HG03558 (cell line): ENCODE results near the gene OSBPL8.

Experiments
- ATAC-seq: cut with Tn5 transposase; IDR thresholded peaks from one replicate; pipeline ENCODE4 v1.9.1; 2021; ENCODE audit warnings: moderate number of reproducible peaks; ENCODE audit not compliant: unreplicated experiment; ENCODE audit errors: extremely low read depth

Gene OSBPL8

DNA sequence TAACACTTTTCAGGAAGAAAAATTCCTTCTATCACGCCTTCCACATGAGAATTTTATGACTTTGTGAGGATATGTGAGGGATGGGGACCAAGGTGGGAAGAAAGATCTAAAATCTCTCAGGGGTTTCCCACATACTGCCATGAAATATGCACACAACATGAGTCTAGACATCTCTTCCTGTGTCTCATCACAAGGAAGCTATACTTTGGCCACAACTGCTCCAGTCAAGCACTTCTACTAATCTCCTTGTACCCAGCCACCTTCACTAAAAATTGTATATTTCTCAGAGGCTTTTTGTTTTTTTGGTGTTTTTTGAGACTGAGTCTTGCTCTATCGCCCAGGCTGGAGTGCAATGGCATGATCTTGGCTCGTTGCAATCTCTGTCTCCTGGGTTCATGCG lies 3.2 kb downstream of the OSBPL8 start:
- no peak for ATAC-seq

DNA sequence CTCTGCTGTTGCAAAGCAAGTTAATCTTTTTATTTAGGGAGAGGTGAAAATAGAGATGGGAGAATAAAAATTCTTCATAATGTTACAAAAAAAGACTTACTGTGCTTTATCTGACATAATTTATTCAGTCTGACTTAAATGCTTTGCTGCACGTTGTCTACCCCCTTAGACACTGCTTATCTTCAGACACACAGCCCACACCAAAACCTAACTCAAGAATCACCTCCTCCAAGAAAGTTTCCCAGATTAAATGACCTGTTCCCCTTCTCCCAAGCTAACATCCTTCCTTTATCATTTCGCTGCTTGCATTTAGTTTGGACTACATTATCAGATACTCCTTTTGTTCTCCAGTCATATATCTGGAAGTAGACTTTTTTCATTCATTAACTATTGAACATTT lies 3.8 kb downstream of the OSBPL8 start:
- no peak for ATAC-seq

DNA sequence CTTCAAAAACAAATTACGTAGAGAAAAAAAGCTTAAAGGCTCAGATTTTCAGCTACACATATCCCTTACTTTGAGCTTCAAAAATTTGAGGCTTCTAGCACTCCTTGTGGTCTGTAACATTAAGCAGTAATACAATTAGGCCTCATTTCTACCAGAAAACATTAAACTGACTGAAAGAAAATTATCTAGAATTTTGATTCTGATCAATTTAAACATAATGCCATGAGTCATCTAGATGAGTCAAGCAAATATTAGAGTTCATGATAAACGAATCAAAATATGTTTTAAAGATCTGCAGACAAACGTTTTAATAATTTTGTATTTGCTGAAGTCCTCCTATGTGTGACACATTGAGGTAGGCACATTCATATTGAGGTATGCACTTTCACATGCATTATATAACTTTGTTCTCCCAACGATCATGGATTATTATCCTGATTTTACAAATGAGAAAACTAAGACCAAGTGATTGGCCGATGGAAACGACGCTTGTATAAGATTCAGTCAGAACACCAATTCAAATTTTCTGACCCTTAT lies 4.3 kb downstream of the OSBPL8 start:
- ATAC-seq, result no peak

DNA sequence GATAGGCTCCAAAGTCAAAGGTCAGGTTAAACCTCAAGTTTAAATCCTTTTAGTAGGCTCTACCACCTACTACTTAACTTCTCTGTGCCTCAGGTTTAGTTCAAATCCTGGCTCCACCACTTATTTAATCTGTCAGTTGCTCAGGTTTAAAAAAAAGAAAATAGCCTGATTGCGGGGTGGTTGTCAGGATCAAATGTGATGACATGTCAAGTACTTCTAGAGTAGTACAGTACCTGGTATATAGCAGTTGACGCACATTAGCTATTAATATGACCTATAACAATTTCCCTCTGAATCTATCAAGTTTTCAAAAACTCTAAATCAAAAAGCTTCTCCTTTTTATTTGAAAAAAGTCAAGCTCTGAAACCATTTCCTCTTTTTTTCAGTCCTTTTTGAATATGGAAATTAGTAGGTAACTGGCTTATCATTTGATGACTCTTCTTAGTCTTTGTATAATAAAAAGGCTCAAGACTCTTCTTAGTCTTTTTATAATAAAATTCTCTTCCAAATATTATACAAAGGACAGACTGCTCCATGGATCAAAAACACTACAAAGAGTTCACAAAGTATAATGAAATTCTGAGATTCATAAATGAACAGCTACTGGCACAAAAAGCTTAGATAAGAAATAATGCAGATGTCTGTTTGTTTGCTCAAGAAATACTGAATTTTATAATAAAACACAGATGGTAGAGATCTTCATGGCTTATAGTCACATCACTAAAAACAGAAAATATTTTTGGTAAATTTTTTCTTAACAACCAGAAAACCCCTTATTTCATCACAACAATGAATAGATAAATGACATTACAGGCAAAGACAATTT lies 5.0 kb downstream of the OSBPL8 start:
- ATAC-seq, result no peak

DNA sequence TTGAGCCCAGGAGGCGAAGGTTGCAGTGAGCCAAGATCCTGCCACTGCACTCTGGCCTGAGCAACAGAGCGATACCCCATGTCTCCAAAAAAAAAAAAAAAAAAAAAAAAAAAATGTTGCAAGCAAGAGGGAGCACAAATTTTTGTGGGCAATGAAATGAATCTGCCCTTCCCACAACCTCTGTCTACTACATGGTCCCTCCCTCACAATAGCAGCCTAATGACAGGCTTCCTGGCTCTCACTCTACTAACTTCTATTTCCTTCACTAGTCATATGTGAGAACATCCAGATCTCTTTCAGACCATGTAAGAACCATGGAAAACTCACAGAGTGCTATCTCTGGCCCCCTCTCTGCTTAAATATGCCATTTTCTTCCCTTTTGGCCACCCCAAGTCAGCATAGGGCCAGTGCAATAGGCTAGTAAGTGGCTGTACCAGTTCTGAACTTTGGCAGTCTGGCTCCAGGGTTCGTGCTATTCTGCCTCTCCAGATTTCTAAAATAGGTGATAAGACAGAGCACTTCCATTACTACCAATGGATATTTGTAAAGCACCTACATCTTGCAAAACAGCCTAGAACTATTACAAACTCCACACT lies 7.1 kb downstream of the OSBPL8 start:
- ATAC-seq, result no peak

DNA sequence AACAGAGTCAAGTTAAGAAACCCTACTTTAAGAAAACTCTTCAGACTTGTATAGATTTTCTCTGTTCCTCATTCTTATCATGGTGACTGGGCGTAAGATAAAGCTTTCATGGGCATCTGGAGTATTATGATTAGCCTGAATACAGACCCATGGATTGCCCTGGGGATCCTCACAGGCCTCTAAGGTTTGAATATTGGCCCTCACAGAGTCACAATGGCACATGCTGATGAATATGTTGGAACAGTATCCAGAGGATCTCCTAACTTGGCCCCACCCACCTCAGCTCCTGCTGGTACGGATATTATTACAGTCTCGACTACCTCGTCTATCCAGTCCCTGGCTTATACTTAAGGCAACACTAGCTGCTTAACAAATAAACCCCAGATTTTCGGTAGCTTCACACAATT lies 8.1 kb downstream of the OSBPL8 start:
- ATAC-seq, result no peak

DNA sequence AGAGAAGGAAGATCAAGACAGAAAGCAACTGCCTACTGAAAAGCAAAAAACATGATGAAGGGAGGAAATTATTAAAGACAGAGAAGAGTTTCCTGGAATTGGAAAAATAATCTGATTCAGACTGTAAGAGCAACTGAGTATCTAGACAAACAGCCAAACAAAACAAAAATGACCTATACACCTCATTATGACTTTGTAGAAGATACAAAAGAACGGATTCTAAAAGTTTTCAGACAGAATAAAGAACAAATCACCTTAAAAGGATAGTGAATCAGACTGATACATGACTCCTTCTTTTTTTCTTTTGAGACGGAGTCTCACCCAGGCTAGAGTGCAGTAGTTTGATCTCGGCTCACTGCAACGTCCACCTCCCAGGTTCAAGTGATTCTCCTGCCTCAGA lies 10.4 kb downstream of the OSBPL8 start:
- no peak for ATAC-seq

DNA sequence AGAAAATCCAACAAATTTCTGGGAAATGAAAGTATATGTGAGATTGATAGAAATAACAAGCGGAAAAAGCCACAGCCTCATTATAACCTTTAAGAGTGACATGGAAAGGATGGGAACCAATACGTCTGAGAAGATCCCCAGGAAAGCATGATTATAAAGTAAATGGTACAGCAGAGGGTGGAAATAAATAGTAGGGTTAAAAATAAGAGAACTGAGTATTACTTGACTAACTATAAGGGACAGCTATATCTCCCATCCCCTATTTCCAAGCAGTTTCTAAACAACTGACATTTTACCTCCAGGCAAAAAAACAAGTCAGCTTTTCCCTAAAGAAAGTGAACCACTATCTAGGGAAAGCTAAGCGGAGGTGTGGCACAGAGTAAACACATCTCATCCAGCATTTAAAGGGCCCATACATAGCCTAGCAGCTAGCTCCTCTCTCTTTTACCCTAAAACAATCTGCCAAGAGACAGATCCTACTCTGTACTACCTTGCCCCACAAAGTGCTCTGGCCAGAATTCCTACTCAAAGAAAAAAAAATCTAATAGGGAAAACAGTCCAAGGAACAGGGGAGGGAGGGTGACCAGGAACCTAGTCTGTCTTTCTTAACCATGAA lies 11.2 kb downstream of the OSBPL8 start:
- ATAC-seq, result no peak

DNA sequence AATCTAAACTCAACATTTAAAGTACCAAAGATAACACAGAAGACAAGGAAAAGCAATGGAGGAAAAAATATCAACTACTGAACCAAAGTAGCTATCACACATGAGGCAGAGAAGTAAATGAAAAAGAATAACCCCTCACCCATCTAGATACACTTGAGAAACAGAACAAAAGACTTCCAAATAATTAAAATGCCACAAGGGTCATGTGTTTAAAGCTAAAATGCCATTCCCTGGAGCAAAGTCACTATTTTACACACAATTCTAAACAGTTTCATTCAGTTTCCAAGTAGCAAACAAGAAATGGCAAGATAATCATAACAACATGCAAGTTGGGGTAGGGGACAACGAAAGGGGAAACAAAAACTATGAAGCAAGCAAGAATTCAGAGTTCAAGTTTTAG lies 12.0 kb downstream of the OSBPL8 start:
- no peak for ATAC-seq

DNA sequence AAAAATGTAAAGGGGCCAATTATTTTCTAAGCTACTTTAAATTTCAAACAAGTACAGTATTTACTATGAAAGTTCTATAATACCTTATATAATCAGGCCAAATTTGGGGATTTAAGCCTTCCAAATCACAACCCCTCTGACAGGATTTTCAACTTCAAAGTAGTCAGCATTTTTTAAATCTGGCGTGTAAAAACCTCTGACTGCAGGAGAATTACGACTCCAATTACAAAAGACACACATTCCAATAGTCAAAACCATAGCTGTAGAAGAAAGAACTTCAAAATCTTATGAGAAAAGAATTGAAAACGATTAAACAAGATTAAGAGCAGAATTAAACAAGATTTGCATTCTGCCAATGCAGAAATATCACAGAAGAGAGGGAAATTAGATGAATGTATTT lies 12.7 kb downstream of the OSBPL8 start:
- ATAC-seq, result no peak

DNA sequence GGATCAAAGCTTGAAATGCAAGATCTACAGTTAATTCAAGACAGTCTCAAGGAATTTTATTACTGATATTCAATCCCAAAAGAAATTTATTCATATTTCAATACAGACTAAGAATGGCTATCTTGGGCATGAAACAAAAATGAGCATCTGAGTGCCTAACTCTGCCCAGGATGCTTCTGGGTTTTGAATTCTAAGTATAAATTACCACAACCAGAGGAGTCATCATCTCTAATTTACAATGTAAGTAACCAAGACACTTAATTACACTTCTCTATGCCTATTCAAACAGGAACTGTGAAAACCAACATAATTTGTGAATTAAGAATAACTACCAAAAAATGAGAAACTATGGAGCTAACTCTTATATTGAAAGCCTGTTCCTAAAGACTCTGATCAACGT lies 14.1 kb downstream of the OSBPL8 start:
- ATAC-seq, result no peak

DNA sequence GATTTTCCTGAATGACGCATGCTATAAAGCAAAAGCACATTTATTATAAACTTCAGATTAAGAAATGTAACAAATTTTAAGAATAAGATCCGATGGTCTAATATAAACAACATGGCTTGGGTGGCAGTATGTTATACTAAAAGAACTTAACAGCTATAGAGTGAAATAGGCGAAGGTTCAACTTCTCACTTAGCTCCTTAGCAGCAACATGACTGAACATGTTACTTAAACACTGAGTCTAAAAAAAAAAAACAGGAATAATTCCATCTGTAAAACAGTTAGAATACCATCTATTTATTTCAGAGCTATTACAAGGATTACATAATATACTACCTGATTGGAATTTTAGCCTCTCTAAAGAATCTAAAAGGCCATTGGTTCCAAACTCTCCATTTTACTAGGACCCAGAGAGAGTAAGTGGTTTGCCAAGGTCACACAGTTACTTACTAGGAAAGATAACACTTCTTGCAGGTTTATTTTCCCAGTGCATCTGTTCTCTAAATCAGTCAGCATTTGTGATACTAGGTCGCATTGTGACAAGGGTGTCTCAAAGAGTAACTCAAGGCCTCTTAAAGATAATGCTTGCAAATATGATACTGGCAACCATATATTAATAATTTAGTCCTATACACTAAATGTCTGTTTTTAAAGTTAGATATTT lies 14.8 kb downstream of the OSBPL8 start:
- no peak for ATAC-seq

DNA sequence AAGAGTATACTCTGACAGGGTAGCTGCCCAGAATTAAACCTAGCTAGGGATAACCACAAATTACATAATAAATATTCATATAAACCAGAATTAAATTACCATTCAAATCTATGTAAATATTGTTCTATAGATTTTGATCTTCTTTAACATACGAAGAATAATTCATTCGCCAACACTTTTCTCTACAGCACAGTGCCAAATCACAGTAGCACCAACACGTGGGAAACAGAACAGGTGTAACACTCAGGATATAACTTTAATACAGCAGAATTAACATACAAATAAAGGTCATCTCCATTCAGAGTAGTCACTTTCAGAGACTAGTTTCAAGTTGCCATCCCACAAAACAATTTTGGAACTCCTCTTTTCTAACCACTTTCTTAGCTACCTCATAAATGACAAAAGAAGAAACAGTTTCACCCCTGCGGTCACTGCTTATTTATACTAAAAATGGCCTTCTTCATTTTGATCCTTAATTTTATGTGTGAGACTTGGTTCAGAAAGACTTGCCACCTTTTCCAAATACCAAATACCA lies 15.7 kb downstream of the OSBPL8 start:
- ATAC-seq, result no peak

DNA sequence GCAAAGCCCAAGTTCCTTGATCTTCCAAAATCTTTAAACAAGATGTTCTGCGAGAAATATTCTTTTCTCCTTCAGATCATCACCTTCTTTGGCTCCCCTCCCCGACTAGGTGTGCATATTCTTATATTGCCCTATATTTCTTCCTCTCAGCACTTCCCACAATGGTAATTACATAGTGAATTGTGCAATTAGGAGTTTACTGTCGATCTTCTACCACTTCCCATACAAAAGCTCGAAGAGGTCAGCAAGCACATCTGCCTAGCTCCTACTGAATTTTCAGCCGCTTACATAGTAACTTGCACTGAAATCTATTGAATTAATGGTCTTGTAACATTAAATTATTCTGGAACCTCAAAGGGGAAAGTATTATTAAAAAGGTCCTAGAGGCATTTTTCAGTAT lies 16.7 kb downstream of the OSBPL8 start:
- ATAC-seq, result no peak

DNA sequence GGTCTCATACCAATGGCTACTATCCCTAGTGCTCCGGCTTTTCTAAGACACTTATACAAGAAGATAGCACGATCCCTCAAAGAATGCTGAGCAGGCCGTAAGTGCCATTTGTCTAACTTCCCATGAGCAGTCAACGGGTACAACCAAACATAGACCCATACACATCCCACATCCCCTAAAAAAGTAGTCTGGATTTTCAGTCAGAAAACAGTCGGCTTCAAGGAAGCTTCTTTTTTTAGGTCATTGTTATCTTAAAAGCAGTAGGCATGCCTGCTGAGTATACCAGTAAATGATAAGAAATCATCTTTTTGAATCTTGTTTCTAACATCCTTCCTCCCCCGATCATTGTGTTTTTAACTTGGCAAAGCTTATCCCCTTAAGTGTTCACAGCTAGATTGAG lies 19.8 kb downstream of the OSBPL8 start:
- no peak for ATAC-seq

DNA sequence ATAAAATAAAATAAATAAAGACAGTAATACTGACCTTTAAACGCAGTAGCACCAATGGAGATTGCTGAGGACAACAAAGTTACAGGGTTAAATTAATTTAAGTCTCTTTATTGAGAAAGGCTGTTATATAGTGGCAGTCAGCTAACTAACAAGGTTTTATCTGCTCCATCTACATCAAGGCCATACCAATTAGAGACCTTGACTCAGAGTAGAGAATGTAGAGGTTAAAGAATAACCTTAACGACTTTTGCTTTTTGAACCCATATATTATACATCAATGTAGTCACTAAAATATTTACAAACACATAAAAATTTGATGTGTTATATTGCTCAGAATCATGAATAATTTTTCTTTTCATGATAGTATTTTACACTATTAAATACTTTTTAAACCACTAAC lies 21.6 kb downstream of the OSBPL8 start:
- no peak for ATAC-seq

DNA sequence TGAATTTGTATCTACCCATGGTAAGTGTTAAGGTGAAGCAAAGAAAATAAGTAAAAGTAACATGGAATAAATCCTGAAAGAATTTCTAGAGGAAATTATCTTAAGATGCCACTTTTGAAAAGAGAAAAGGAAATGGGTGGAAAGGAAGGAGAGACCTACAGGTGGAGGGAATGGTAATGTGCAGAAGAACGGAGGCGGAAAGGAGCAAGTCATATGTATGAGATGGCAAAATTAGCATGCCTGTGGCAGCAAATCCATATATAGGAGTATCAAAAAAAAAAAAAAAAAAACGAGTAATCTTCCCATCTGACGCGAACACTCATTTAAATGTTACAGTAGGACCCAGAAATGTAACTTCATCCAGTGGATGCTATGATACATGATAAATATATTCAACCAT lies 23.0 kb downstream of the OSBPL8 start:
- no peak for ATAC-seq

DNA sequence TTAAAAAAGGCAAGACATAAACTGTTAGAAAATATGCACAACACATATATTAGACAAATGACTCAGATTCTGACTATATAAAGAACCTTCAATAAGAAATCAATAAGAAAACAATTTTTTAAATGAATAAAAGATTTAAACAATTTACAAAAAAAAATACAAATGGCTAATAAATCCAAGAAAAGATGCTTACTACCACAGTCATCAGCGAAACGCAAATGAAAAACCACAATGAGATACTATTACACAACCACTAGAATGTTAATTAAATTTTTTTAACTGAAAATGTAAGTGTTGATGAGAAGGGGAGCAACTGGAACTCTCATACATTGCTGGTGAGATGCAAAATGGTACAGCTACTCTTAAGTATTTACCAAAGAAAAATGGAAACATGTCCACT lies 24.4 kb downstream of the OSBPL8 start:
- no peak for ATAC-seq

DNA sequence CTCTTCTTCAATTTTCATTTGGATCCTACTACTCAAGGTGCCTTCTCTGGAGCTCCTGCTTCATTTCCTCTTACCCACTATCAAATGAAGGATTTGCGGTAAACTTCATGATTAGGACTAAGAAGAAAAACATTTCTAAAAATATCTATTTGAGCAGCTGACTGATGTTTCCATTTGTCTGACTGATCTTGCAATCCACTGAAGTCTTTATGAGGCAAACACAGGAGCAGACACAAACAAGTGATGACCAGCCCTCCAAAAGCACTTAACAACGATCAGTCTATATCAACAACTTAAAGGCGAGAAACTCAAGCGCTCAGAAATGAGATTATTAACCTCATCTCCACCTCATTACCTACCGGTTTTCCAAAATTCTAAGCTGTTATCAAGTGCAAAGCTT lies 26.2 kb downstream of the OSBPL8 start:
- no peak for ATAC-seq

DNA sequence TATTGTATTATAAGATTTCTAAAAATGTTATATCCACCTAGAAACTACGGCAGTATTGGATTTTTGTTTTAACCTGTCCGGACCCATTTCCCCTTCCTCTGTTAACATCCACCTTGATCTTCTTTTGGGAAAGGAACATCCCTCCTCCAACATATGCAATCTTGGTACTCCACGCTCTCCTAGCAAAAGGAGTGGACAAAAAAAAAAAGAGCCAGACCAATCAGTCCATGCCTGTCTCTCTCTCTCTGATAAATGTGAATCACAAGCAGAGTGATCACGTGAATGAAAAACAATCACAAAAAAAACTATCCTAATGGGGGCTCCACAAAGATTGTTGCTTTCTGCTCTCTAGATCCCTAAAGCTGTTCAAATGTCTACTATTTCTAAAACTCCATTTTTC lies 27.1 kb downstream of the OSBPL8 start:
- ATAC-seq, result no peak

DNA sequence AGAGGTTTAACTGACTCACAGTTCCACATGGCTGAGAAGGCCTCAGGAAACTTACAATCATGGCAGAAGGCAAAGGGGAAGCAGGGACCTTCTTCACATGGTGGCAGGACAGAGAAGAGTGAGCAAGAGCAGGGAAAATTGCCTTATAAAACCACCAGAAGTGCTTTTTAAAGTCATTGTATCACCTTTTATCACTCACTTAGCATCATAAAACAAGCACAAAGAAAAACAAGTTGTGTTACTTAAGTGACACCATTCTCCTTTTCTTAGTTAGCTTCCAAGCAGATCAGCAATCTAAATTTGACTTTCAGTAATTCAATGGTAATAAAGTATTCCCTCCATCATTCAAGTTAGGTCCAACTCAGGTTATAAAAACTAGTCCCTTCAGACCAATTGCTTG lies 28.5 kb downstream of the OSBPL8 start:
- ATAC-seq, result no peak
